IMR-90 (cell line): ENCODE data around the gene NPR2.

ENCODE experiments used
- BHLHE40 ChIP-seq: fragments of 150-350 bp; IDR thresholded peaks from 2 replicates; pipeline ENCODE4 v1.6.1; 2016; ENCODE audit warnings: mild to moderate bottlenecking, low read depth, low read length
- CEBPB ChIP-seq: IDR thresholded peaks from 2 replicates; pipeline ENCODE4 v1.6.1; 2012; ENCODE audit warnings: low read depth, low read length, improper control_type of control experiment
- MAFK ChIP-seq: IDR thresholded peaks from 2 replicates; pipeline ENCODE4 v1.6.1; 2012; ENCODE audit warnings: low read depth, low read length, improper control_type of control experiment
- POLR2A ChIP-seq: IDR thresholded peaks from 2 replicates; pipeline ENCODE4 v1.6.1; 2012; ENCODE audit warnings: mild to moderate bottlenecking, low read depth, low read length
- RFX5 ChIP-seq: IDR thresholded peaks from 2 replicates; pipeline ENCODE4 v1.8.0; 2012; ENCODE audit warnings: low read depth, mild to moderate bottlenecking, low read length, moderate library complexity
- TF ChIP-seq, protein P1 (sequence below): conservative IDR thresholded peaks from 2 replicates; pipeline ENCODE4 v1.5.1; 2012; ENCODE audit warnings: mild to moderate bottlenecking, low read depth, low read length, improper control_type of control experiment
- TF ChIP-seq, protein P2 (sequence below): fragments of 150-350 bp; IDR thresholded peaks from 2 replicates; pipeline ENCODE4 v1.6.1; 2017; ENCODE audit warnings: mild to moderate bottlenecking, antibody characterized with exemption, low read length, low read depth

DNA sequence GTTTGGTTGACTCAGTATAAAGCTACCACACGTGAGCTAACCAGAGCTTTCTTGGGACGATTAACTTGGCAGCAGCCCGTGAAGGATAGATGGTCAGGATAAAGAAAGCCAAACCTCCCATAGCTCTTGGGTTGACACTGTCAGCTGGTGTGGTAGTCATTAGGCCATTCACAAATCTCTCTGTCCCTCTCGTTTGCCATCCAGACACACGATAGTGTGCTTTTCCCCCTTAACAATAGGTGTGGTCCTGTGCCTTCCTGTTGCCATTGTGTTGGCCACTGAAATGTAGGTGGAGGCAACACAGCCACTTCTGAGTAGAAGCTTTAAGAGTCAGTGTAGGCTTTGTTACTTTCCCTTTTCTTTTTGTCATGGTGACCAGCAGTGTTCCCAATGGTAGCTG lies 67.1 kb downstream of the NPR2 start:
- TF ChIP-seq, protein P1, sequence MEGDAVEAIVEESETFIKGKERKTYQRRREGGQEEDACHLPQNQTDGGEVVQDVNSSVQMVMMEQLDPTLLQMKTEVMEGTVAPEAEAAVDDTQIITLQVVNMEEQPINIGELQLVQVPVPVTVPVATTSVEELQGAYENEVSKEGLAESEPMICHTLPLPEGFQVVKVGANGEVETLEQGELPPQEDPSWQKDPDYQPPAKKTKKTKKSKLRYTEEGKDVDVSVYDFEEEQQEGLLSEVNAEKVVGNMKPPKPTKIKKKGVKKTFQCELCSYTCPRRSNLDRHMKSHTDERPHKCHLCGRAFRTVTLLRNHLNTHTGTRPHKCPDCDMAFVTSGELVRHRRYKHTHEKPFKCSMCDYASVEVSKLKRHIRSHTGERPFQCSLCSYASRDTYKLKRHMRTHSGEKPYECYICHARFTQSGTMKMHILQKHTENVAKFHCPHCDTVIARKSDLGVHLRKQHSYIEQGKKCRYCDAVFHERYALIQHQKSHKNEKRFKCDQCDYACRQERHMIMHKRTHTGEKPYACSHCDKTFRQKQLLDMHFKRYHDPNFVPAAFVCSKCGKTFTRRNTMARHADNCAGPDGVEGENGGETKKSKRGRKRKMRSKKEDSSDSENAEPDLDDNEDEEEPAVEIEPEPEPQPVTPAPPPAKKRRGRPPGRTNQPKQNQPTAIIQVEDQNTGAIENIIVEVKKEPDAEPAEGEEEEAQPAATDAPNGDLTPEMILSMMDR, result no peak
- TF ChIP-seq BHLHE40 (no peak), POLR2A (no peak), MAFK (no peak), CEBPB (no peak), RFX5 (no peak)
- TF ChIP-seq, protein P2, sequence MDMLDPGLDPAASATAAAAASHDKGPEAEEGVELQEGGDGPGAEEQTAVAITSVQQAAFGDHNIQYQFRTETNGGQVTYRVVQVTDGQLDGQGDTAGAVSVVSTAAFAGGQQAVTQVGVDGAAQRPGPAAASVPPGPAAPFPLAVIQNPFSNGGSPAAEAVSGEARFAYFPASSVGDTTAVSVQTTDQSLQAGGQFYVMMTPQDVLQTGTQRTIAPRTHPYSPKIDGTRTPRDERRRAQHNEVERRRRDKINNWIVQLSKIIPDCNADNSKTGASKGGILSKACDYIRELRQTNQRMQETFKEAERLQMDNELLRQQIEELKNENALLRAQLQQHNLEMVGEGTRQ, result no peak
